NCI-H2029 (cell line): Measurements from ENCODE around the gene HK1.
A peak's percentile ranks its signal among the peaks of the same experiment; 100 is the strongest.

ENCODE experiments used
- DNase-seq: peaks from one replicate; lab custom pipeline; 2025; lab: John Stamatoyannopoulos, UW

HK1 gene

GRCh38 chr10:69451209-69451783 lies 173.0 kb downstream of the HK1 start, which contains the start of gene TSPAN15:
Gene TSPAN15, plus strand, starts transcription at chr10:69451465. Its CDS starts 130 bp downstream, at chr10:69451595.
- peak; percentile 74 for DNase-seq
